ENCODE measurements around the gene TTC38.

The TTC38 gene

GRCh38 chr22:46276563-46276962, 8.8 kb downstream of the TTC38 start:
- DNase-seq = no peak
- Mint-ChIP-seq H3K27ac (no peak overlapping the region), H3K4me3 (no peak overlapping the region), H3K27me3 (no peaks in the 10 kb centered on the region), H3K9me3 (no peaks in the 10 kb centered on the region), H3K4me1 (peaks cover 3 to 5% of the 10 kb centered on the region in 2 donors), H3K36me3 (peaks cover 29 to 44% of the 10 kb centered on the region in 2 donors)
- ATAC-seq (replicated peaks) = no peak

- no peak overlapping the region for H3K27ac Mint-ChIP-seq
- no peaks in the 10 kb centered on the region for H3K9me3 Mint-ChIP-seq
- peaks cover 7 to 8% of the 10 kb centered on the region in 2 donors for H3K4me1 Mint-ChIP-seq
- H3K27me3 Mint-ChIP-seq = no peaks in the 10 kb centered on the region
- ATAC-seq (replicated peaks) (no peak), DNase-seq (no peak)
- peaks cover 36 to 48% of the 10 kb centered on the region in 2 donors for H3K36me3 Mint-ChIP-seq
- H3K4me3 Mint-ChIP-seq = no peak overlapping the region
Measured at GRCh38 chr22:46278656-46279645, 11.1 kb downstream of the TTC38 start.

- Mint-ChIP-seq H3K4me3 (no peak overlapping the region), H3K36me3 (peaks cover 34 to 51% of the 10 kb centered on the region in 2 donors), H3K27ac (no peak overlapping the region), H3K9me3 (no peaks in the 10 kb centered on the region), H3K27me3 (no peaks in the 10 kb centered on the region), H3K4me1 (peaks cover 7 to 8% of the 10 kb centered on the region in 2 donors)
- ATAC-seq (replicated peaks) (no peak), DNase-seq (no peak)
Measured at GRCh38 chr22:46280063-46280817, 12.4 kb downstream of the TTC38 start.

- no peaks in the 10 kb centered on the region for H3K9me3 Mint-ChIP-seq
- no peaks in the 10 kb centered on the region for H3K27me3 Mint-ChIP-seq
- DNase-seq = no peak
- H3K4me1 Mint-ChIP-seq = peaks cover 2 to 12% of the 10 kb centered on the region in 2 donors
- no peak overlapping the region for H3K27ac Mint-ChIP-seq
- H3K4me3 Mint-ChIP-seq = no peak overlapping the region
- ATAC-seq (replicated peaks) = no peak
- peaks cover 29 to 48% of the 10 kb centered on the region in 2 donors for H3K36me3 Mint-ChIP-seq
Measured at GRCh38 chr22:46280999-46281623, 13.3 kb downstream of the TTC38 start.

GRCh38 chr22:46281866-46282678, 14.3 kb downstream of the TTC38 start:
- Mint-ChIP-seq H3K27ac (no peak overlapping the region), H3K27me3 (no peaks in the 10 kb centered on the region), H3K36me3 (peaks cover 32 to 53% of the 10 kb centered on the region in 2 donors), H3K4me3 (no peak overlapping the region), H3K9me3 (no peaks in the 10 kb centered on the region), H3K4me1 (peaks cover 4 to 21% of the 10 kb centered on the region in 2 donors)
- ATAC-seq (replicated peaks) (no peak), DNase-seq (no peak)

GRCh38 chr22:46286006-46286405, 18.2 kb downstream of the TTC38 start:
- H3K27ac Mint-ChIP-seq = no peak overlapping the region
- no peaks in the 10 kb centered on the region for H3K9me3 Mint-ChIP-seq
- H3K27me3 Mint-ChIP-seq = no peaks in the 10 kb centered on the region
- H3K36me3 Mint-ChIP-seq = peaks cover 30 to 49% of the 10 kb centered on the region in 2 donors
- no peak overlapping the region for H3K4me3 Mint-ChIP-seq
- ATAC-seq (replicated peaks) = no peak
- DNase-seq = no peak
- peaks cover 18 to 52% of the 10 kb centered on the region in 2 donors for H3K4me1 Mint-ChIP-seq

GRCh38 chr22:46286941-46287872, 19.4 kb downstream of the TTC38 start:
- peaks cover under 1 to 1% of the 10 kb centered on the region in 2 donors for H3K9me3 Mint-ChIP-seq
- H3K27me3 Mint-ChIP-seq = no peaks in the 10 kb centered on the region
- H3K27ac Mint-ChIP-seq = peak overlapping the region; percentile 95
- DNase-seq (no peak), ATAC-seq (replicated peaks) (no peak)
- H3K4me3 Mint-ChIP-seq = peak overlapping the region; percentile 91 to 95
- peaks cover 16 to 45% of the 10 kb centered on the region in 2 donors for H3K4me1 Mint-ChIP-seq
- peaks cover 28 to 45% of the 10 kb centered on the region in 2 donors for H3K36me3 Mint-ChIP-seq

- DNase-seq (peak; percentile 41), ATAC-seq (replicated peaks) (peak; percentile 92 to 97)
- Mint-ChIP-seq H3K36me3 (peaks cover 33 to 49% of the 10 kb centered on the region in 2 donors), H3K27ac (peak overlapping the region; percentile 95), H3K4me1 (peaks cover 23 to 54% of the 10 kb centered on the region in 2 donors), H3K27me3 (no peaks in the 10 kb centered on the region), H3K4me3 (peak overlapping the region; percentile 91 to 95), H3K9me3 (peaks cover 4 to 5% of the 10 kb centered on the region in 2 donors)
Measured at GRCh38 chr22:46287873-46288751, 20.3 kb downstream of the TTC38 start.

GRCh38 chr22:46288846-46289243, 21.0 kb downstream of the TTC38 start:
- peaks cover 29 to 61% of the 10 kb centered on the region in 2 donors for H3K4me1 Mint-ChIP-seq
- H3K4me3 Mint-ChIP-seq = peak overlapping the region; percentile 91 to 95
- peaks cover 35 to 49% of the 10 kb centered on the region in 2 donors for H3K36me3 Mint-ChIP-seq
- peak overlapping the region; percentile 95 for H3K27ac Mint-ChIP-seq
- ATAC-seq (replicated peaks) (no peak), DNase-seq (no peak)
- no peaks in the 10 kb centered on the region for H3K27me3 Mint-ChIP-seq
- peaks cover 4 to 5% of the 10 kb centered on the region in 2 donors for H3K9me3 Mint-ChIP-seq

GRCh38 chr22:46289244-46289891, 21.6 kb downstream of the TTC38 start:
- H3K4me3 Mint-ChIP-seq = peak overlapping the region in 1 of 2 donors; percentile 25
- ATAC-seq (replicated peaks) (no peak), DNase-seq (no peak)
- H3K4me1 Mint-ChIP-seq = peaks cover 29 to 65% of the 10 kb centered on the region in 2 donors
- H3K27ac Mint-ChIP-seq = peak overlapping the region; percentile 14
- H3K36me3 Mint-ChIP-seq = peaks cover 35 to 43% of the 10 kb centered on the region in 2 donors
- no peaks in the 10 kb centered on the region for H3K27me3 Mint-ChIP-seq
- peaks cover 4 to 5% of the 10 kb centered on the region in 2 donors for H3K9me3 Mint-ChIP-seq

GRCh38 chr22:46290121-46290842, 22.5 kb downstream of the TTC38 start:
- no peak overlapping the region for H3K4me3 Mint-ChIP-seq
- H3K27me3 Mint-ChIP-seq = no peaks in the 10 kb centered on the region
- H3K4me1 Mint-ChIP-seq = peaks cover 32 to 68% of the 10 kb centered on the region in 2 donors
- no peak for DNase-seq
- peaks cover 4 to 5% of the 10 kb centered on the region in 2 donors for H3K9me3 Mint-ChIP-seq
- H3K36me3 Mint-ChIP-seq = peaks cover 35 to 39% of the 10 kb centered on the region in 2 donors
- no peak for ATAC-seq (replicated peaks)
- peak overlapping the region; percentile 68 for H3K27ac Mint-ChIP-seq

Data from stimulated activated naive B cell treated with anti-CD40 and anti-IgM and Interleukin-4, amounts not matched to agents 10 μg/mL and 1 μg/mL and 100 μg/mL, for 72 hours (primary cell).